ENCODE measurements around the gene ZBTB2.
"Not testable (repeated sequence)": the region's sequence is repeated elsewhere in the genome, so short reads cannot be mapped to it uniquely, and the experiment has no call there.

GRCh38 chr6:151356983-151357382 is 34.4 kb downstream of the ZBTB2 start:
- not testable (repeated sequence) for TF ChIP-seq CTCF (IDR thresholded peaks at IDR 0.05); ZFX (IDR thresholded peaks at IDR 0.05; ENCODE audit: borderline replicate concordance)
